B cell (primary cell): ENCODE results near the gene HHATL. TPM values are rescaled to one million over a fixed set of nuclear protein-coding genes. Genes with fewer than 3 reads are reported as not detected.

ENCODE experiments used
- ATAC-seq: fragments of 200-7000 bp; cut with Tn5 transposase; one replicate; pipeline ENCODE4 v1.10.0; 2021; ENCODE audit warnings: low read depth, mild to moderate bottlenecking, moderate number of reproducible peaks, moderate library complexity
- CTCF ChIA-PET: fragments of 350-600 bp; sonication (Branson Sonifier 250); formaldehyde crosslinking; loops from one replicate; lab custom pipeline; 2021; ENCODE audit warnings: antibody characterized with exemption, inconsistent platforms; lab: Charles Lee
- POLR2A ChIA-PET: fragments of 350-600 bp; sonication (Branson Sonifier 250); formaldehyde crosslinking; loops from one replicate; lab custom pipeline; 2021; ENCODE audit warnings: antibody characterized with exemption; lab: Charles Lee
- DNase-seq: peaks from one replicate; pipeline ENCODE4 v3.0.0; 2013
- H2AFZ ChIP-seq: 2 replicates; pipeline ENCODE4 v1.6.1; 2012; ENCODE audit warnings: mild to moderate bottlenecking, low read depth, low read length; ENCODE audit not compliant: insufficient read depth, poor library complexity, severe bottlenecking
- H3K27ac ChIP-seq, 2 donors: 1 replicate in 1 of 2; 2 replicates in 1 of 2; pipeline ENCODE4 v1.5.1; 2012 to 2013; ENCODE audit warnings: low read length in 2 of 2, mild to moderate bottlenecking in 2 of 2, moderate library complexity in 1 of 2
- H3K27me3 ChIP-seq, 4 experiments: fragments of 200-600 bp in 1 of 4; sonication (generic) in 1 of 4; replicated peaks in 1 of 4; 1 replicate in 2 of 4; 2 replicates in 2 of 4; pipeline versions ENCODE4 v1.6.1 to v1.7.0; 2013 to 2016; ENCODE audit warnings: low read length in 3 of 4, mild to moderate bottlenecking in 2 of 4, mixed read lengths in 1 of 4, moderate library complexity in 1 of 4; ENCODE audit not compliant: insufficient read depth in 4 of 4, control insufficient read depth in 3 of 4; ENCODE audit errors: control extremely low read depth in 1 of 4
- H3K36me3 ChIP-seq, 2 experiments: replicated peaks in 1 of 2; 1 replicate in 1 of 2; 2 replicates in 1 of 2; pipeline versions ENCODE4 v1.6.1 to v1.7.1; 2013; ENCODE audit warnings: low read length in 1 of 2; ENCODE audit not compliant: insufficient read depth in 2 of 2, control insufficient read depth in 1 of 2; ENCODE audit errors: control extremely low read depth in 1 of 2, extremely low read depth in 1 of 2
- H3K4me1 ChIP-seq, 2 donors: fragments of 200-600 bp in 1 of 2; sonication (generic) in 1 of 2; 1 replicate in 1 of 2; 2 replicates in 1 of 2; pipeline versions ENCODE4 v1.5.1 to v1.6.1; 2013 to 2017; ENCODE audit warnings: low read length in 2 of 2; ENCODE audit not compliant: control insufficient read depth in 2 of 2, insufficient read depth in 2 of 2
- H3K4me2 ChIP-seq: replicated peaks from 2 replicates; pipeline ENCODE3; 2012; ENCODE audit warnings: mild to moderate bottlenecking, low read depth, low read length; ENCODE audit not compliant: poor library complexity, severe bottlenecking
- H3K4me3 ChIP-seq, 5 experiments: fragments of 200-600 bp in 1 of 5; sonication (generic) in 1 of 5; 1 replicate in 3 of 5; 2 replicates in 2 of 5; pipeline versions ENCODE4 v1.5.1 to v1.7.0; 2011 to 2016; ENCODE audit warnings: low read length in 4 of 5, mild to moderate bottlenecking in 4 of 5, low read depth in 2 of 5, control low read depth in 1 of 5, moderate library complexity in 1 of 5; ENCODE audit not compliant: insufficient read depth in 1 of 5; ENCODE audit errors: control extremely low read depth in 1 of 5, extremely low read depth in 1 of 5
- H3K79me2 ChIP-seq: fragments of 200-600 bp; sonication (generic); one replicate; pipeline ENCODE4 v1.6.0; 2016; ENCODE audit warnings: low read length; ENCODE audit not compliant: control insufficient read depth, insufficient read depth
- H3K9ac ChIP-seq: fragments of 200-600 bp; sonication (generic); 2 replicates; pipeline ENCODE4 v1.6.1; 2017; ENCODE audit warnings: mild to moderate bottlenecking, low read length, moderate library complexity
- H3K9me3 ChIP-seq, 3 donors: one replicate each; pipeline versions ENCODE4 v1.6.1 to v1.7.1; 2013; ENCODE audit warnings: low read length in 2 of 3; ENCODE audit not compliant: control insufficient read depth in 2 of 3, insufficient read depth in 1 of 3; ENCODE audit errors: control extremely low read depth in 1 of 3
- H4K20me1 ChIP-seq: 2 replicates; pipeline ENCODE4 v1.6.0; 2012; ENCODE audit warnings: mild to moderate bottlenecking, low read length; ENCODE audit not compliant: insufficient read depth, control insufficient read depth, poor library complexity, severe bottlenecking
- H3K27ac Mint-ChIP-seq: one replicate; pipeline ENCODE4 v1.8.0; 2021; ENCODE audit warnings: mixed read lengths
- H3K27me3 Mint-ChIP-seq: one replicate; pipeline ENCODE4 v1.8.0; 2021; ENCODE audit warnings: mixed read lengths
- H3K4me1 Mint-ChIP-seq: one replicate; pipeline ENCODE4 v1.8.0; 2021; ENCODE audit warnings: mixed read lengths
- H3K4me3 Mint-ChIP-seq: one replicate; pipeline ENCODE4 v1.8.0; 2021; ENCODE audit warnings: mixed read lengths
- H3K9me3 Mint-ChIP-seq: one replicate; pipeline ENCODE4 v1.8.0; 2022; ENCODE audit warnings: mixed read lengths; ENCODE audit not compliant: insufficient read depth
- EZH2 ChIP-seq: IDR thresholded peaks from 2 replicates; pipeline ENCODE4 v1.6.1; 2012; ENCODE audit warnings: borderline replicate concordance, low read depth, mild to moderate bottlenecking, moderate library complexity, low read length; ENCODE audit not compliant: insufficient read depth, poor library complexity, severe bottlenecking
- WGBS: methylation state at CpG from one replicate; pipeline ENCODE4 v1.1.5; 2013; ENCODE audit warnings: missing lambda C conversion rate; ENCODE audit not compliant: insufficient coverage; 5-methylcytosine and 5-hydroxymethylcytosine counted together
- intact Hi-C: fragments of 100-400 bp; cut with micrococcal nuclease; formaldehyde crosslinking; loops from one replicate; pipeline ENCODE4 v1.10.0; 2022
- polyA plus RNA-seq: library from polyadenylated mRNA; depleted of rRNA; stranded (reverse); fragments of >200 nt; gene quantifications from 2 replicates; pipeline ENCODE4 v1.2.3, GENCODE V29; 2012
- total RNA-seq, 2 donors: library from RNA; stranded (reverse); fragments of 120-200 nt in 1 of 2; gene quantifications; 1 replicate in 1 of 2; 2 replicates in 1 of 2; pipeline versions ENCODE4 v1.2.3 to v1.2.4, GENCODE V29; 2013 to 2022
- TF ChIP-seq, protein P1 (sequence below): fragments of 200-600 bp; IDR thresholded peaks from one replicate; pipeline ENCODE4 v1.8.0; 2022; ENCODE audit warnings: antibody characterized with exemption, mild to moderate bottlenecking

HHATL gene
- total and polyA plus RNA-seq, 2 donors (not counting 1 experiment from before 2014, with no cell fraction given) = not detected

DNA sequence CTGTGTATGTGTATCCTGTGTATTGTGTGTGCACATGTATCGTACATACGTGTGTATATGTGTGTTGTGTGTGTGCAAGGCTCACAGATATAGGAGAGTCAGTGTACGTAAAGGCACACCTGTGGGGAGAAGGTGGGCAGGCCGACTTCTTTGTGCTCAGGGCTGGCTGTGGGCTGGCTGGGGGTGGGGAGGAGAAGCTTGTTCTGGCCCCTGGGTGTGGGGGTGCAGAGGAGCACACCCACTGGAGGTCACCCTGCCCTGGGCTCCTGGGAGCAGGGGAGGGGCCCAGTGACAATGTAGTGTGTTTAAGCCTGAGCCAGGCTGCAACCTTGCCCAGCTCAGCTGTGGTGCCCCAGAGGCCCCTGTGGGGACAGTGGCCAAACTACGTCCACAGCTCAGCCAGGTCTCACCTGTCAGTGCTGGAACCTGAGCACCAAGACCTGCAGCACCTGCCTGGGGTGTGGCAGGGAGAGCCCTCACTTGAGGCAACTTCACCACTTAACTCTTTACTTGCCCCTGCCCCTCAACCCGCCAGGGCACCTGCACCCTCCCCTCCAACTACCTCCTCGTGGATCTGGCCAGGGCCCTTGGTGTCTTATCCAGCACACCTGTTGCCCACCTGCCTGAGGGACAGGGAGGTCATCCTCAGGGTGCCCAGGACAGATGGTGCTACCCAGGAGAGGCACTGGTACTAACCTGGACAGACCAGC lies 2.6 kb upstream of the HHATL start:
- no peak overlapping the region for H3K4me3 ChIP-seq
- H3K27me3 ChIP-seq = peaks cover 0 to 16% (median 0%) of the 10 kb centered on the region in 4 experiments
- Mint-ChIP-seq H3K27me3 (peaks cover 4% of the 10 kb centered on the region), H3K27ac (no peak overlapping the region), H3K4me1 (no peaks in the 10 kb centered on the region), H3K4me3 (no peak overlapping the region), H3K9me3 (no peaks in the 10 kb centered on the region)
- H2AFZ ChIP-seq = no peak overlapping the region
- ATAC-seq (no peak), DNase-seq (no peak)
- intact Hi-C loops = no loop called here
- H3K4me1 ChIP-seq = no peaks in the 10 kb centered on the region
- H3K4me2 ChIP-seq = no peak overlapping the region
- peaks cover 0 to 15% (median 0%) of the 10 kb centered on the region in 3 donors for H3K9me3 ChIP-seq
- WGBS = 89% methylated on average over 7 of the region's 7 CpGs
- no peak for TF ChIP-seq EZH2
- TF ChIP-seq, protein P1, sequence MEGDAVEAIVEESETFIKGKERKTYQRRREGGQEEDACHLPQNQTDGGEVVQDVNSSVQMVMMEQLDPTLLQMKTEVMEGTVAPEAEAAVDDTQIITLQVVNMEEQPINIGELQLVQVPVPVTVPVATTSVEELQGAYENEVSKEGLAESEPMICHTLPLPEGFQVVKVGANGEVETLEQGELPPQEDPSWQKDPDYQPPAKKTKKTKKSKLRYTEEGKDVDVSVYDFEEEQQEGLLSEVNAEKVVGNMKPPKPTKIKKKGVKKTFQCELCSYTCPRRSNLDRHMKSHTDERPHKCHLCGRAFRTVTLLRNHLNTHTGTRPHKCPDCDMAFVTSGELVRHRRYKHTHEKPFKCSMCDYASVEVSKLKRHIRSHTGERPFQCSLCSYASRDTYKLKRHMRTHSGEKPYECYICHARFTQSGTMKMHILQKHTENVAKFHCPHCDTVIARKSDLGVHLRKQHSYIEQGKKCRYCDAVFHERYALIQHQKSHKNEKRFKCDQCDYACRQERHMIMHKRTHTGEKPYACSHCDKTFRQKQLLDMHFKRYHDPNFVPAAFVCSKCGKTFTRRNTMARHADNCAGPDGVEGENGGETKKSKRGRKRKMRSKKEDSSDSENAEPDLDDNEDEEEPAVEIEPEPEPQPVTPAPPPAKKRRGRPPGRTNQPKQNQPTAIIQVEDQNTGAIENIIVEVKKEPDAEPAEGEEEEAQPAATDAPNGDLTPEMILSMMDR = no peak
- H3K27ac ChIP-seq = no peak overlapping the region
- H3K9ac ChIP-seq = no peak overlapping the region
- H3K79me2 ChIP-seq = no peaks in the 10 kb centered on the region
- ChIA-PET CTCF (no interaction called here), POLR2A (no interaction called here)
- no peaks in the 10 kb centered on the region for H4K20me1 ChIP-seq
- H3K36me3 ChIP-seq = no peaks in the 10 kb centered on the region

DNA sequence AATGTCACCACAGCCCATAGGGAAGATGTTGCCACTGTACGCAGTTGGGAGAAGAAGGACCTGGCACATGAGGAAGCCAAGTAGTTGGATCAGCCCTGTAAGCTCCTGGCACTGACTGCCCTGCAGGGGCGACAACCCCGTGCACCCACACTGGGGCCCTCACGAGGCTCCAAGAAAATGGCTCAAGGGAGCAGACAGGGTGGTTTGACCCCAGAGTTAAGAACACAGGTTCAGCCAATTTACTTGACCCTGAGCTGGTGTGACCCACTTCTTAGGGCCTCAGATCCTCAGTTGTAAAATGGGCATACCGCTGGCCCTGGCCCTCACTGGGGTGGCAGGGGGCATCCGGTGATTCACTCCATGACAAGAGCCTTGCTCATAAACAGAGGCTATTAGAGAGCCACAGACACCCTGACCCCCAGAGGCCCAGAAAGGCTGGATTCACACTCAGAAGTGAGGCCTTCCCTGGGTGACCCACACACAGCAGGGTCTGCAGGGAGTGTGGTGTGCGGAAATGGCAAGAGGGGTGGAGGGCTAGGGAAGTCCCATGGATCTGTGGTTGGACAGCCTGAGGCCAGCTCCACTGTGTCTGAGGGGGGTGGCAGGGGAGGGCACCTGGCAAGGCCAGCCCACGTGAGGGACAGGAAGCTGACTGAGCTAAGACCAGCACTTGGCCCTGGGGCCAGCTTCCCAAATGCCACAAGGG lies 1.7 kb upstream of the HHATL start:
- ATAC-seq (no peak), DNase-seq (no peak)
- no peaks in the 10 kb centered on the region for H3K4me1 Mint-ChIP-seq
- Histone ChIP-seq H3K9ac (no peak overlapping the region), H3K36me3 (no peaks in the 10 kb centered on the region), H3K27me3 (peaks cover 0 to 16% (median 0%) of the 10 kb centered on the region in 4 experiments), H3K4me2 (no peak overlapping the region), H3K9me3 (peaks cover 0 to 15% (median 0%) of the 10 kb centered on the region in 3 donors), H4K20me1 (no peaks in the 10 kb centered on the region), H3K79me2 (no peaks in the 10 kb centered on the region), H2AFZ (no peak overlapping the region), H3K4me3 (no peak overlapping the region), H3K4me1 (no peaks in the 10 kb centered on the region), H3K27ac (no peak overlapping the region)
- POLR2A ChIA-PET = no interaction called here
- H3K9me3 Mint-ChIP-seq = no peaks in the 10 kb centered on the region
- peaks cover 4% of the 10 kb centered on the region for H3K27me3 Mint-ChIP-seq
- H3K4me3 Mint-ChIP-seq = no peak overlapping the region
- no peak overlapping the region for H3K27ac Mint-ChIP-seq
- CTCF ChIA-PET = no interaction called here
- WGBS = 91% methylated on average over 6 of the region's 8 CpGs
- TF ChIP-seq, protein P1 = no peak
- no peak for TF ChIP-seq EZH2
- intact Hi-C loops = no loop called here
